ENCODE results near the gene FANCG.

The FANCG gene

DNA sequence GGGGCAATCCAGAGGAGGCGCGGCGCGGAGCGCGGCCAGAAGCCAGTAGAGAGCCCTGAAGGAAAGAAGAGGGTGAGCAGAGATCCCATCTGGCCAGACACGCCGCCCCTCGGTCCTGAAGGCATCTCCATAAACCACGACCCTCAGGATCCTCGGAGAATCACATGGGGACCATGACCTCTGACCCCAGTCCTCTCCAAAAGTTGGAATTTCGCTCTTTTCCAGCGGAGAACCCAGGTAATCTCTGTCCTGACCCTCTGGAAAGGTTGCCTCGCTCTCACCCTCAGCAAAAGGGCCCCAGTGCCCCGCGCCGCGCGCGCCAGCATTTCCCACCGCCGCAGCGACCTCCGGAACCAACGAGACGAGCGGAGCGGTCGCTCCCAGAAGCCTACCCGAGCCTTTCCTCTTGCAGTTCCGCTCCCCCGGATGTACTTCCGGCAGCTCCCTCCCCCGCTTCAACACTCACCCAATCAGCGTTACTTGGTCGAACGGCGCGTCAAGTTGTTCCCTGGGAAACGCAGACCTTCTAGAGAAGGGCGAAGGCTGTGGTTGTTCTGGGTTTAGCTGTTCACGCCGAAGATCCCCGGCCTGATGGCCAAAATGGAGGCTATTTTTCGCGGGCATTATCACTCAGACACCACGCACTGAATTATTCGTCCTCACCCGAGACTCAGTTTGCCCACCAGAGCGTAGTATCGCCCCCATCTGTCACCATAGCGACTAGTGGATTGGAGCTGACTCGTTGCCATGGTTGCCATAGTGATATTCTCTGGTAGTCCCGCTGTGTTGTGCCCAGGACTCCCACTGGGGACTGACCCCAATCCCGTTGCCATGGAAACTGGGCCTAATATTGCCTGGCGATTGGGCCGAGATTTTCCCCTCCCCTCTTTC lies 23.3 kb upstream of the FANCG start, which contains the start of gene STOML2:
Gene STOML2 (minus strand): TSS at position 363 of the 891 bp plus-strand sequence. CDS start 37 bp downstream, at position 326.
- DNase-seq: peak; percentile 97

DNA sequence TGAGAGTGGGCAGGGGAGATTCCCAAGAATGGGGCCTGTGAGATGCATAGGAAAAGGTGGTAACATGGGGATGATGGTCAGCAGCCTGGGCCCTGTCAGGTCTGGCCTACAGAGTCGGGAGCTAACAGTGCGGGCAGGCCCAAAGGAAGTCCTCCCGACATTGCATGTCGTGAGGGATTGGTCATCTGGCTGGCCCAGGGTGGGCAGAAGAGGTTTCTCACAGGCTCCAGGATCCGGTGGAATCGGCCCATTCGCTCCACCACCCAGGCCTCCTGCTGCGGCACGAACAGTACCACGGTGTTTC lies 22.7 kb upstream of the FANCG start:
- DNase-seq: no peak

DNA sequence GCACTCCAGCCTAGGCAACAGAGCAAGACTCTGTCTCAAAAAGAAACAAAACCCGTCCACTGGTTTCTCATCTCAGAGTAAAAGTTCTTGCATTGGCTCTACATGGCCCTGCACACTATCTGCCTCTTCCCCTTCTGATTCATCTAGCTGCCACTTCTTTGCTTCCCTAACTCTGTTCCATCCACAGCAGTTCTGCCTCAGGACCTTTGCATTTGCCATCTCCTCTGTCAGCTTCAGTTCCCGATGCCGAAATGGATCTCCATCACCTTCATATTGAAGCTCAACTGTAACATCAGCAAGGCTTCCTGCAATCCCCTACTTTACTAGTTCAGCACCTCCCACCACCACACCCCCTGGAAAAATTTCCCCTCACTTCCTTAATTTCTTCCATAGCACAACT lies 17.8 kb upstream of the FANCG start:
- no peak for DNase-seq

DNA sequence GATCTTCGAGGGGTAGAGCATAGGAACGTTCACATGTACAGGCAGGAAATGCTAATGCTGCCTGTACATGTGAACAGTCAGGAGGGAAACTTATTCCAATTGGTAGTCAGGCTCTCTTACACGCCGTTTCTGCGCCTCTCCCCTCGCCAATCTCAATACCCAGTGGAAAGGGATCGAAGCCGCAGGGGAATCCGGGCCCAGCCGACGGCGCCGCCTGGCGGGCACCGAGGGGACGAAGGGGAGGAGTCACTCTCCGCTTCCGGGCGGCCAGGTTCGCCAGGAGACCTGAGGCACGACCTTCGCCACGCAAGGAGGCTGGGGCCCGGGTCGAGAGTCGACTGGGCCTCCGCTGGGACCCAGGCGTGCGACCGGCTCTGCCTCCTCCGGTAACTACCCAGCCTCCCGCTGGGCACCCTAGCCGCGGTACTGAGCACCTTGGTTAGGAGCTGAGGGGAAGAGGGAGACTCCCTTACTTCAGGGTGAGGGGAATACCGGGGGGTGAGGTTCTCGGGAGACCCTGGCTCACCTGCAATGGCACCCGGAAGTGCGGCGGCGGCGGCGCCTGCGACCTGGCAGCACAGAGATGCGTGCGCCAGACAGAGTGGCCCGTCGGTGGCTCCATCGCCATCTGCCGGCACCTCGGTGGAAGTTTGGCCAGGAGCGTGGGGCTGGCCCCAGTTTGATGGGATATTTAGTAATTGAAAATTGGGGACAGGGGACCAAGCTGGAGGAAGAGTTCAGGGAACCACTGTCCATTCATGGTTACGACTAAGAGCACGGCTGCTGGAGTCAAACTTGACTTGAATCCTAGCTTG lies 16.5 kb upstream of the FANCG start, which contains the start of gene PIGO:
Gene PIGO (minus strand): TSS at position 557 of the 815 bp plus-strand sequence. CDS start 1,026 bp downstream, outside the sequence.
- DNase-seq: peak; percentile 90

DNA sequence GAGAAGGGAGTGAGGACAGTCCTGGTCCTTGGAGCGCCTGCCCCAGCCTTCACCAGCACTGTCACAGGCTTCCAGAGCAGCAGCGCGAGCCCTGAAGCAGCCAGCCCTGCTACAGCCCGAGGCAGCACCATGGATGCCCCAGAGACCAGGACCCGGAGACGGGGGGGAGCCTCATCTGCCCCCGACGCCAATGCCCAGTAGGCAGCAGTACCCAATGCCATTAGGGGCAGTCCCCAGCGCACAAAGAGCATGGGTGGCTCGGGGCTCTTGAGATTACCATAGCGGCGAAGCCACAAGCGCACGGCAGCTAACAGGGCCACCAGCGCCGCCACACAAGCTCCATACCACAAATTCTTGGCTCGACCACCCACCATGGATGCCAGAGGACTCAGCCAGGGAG lies 11.8 kb upstream of the FANCG start:
- no peak for DNase-seq

DNA sequence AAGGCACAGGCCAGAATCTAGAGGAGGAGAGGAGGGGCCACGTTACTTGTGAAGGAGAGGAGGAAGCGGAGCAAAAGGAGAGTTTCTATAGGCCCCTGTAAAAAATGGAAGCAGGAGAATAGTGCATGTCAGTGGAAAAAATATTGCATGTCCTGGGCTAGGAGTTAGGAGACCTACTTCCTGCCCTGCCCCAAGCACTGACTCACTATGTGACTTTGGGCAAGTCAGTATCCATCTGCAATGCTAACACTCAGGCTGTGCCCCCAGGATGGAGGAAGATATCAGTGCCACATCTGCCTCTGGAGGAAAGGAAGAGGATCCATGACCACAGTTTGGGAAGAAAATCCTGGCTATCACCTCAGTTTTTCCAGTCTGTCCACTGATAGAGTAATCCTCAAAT lies 9.7 kb upstream of the FANCG start:
- no peak for DNase-seq

DNA sequence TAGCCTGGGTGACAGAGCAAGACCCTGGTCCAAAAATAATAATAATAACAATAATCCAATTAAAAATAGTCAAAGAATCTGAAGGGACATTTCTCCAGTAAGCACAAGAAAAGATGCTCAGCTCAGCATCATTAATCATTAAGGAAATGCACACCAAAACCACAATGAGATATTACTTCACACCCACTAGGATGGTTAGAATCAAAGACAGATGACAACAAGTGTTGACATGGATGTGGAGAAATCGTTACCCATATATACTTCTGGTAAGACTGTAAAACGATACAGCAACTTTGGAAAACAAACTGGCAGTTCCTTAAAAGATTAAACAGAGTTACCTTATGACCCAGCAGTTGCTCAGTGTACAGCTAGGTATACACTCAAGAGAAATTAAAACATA lies 5.3 kb upstream of the FANCG start:
- DNase-seq: no peak

DNA sequence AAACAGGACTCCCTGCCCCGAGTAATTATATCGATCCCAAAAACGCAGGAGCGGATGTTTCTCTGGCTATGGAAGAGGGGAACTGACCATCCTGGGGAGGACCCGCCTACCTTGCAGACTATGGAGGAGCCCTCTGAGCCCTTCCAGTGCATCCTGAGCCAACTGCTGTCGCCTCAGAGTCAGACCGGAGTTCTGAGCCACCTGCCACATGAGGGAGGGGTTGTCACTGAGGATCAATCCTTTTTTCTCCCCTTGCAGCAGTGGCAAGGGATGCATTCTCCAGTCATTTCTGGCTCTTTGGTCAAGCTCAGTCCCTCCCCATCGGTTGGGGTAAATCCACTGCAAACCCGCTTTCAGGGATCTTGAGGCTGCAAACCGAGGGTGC lies 709 bp downstream of the FANCG start:
- no peak for DNase-seq

DNA sequence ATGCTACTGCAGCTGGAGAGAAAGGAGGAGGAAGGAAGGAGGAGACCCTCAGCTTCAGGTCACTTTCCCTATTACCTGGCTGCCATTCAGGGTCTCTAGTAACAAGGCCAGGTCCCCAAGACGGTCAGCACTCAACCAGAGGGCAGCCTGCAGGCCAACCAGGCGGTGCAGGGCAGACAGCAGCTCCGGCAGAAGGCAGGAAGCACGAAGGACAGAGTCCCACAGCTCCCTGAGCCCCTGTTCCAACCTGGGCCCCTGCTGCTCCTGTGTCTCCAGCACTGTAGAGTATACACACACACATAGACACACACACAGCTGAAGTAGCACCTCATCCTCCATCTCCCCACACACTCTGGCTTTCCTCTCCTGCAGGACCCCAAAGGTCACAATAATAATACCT lies 1.7 kb downstream of the FANCG start:
- DNase-seq: no peak

DNA sequence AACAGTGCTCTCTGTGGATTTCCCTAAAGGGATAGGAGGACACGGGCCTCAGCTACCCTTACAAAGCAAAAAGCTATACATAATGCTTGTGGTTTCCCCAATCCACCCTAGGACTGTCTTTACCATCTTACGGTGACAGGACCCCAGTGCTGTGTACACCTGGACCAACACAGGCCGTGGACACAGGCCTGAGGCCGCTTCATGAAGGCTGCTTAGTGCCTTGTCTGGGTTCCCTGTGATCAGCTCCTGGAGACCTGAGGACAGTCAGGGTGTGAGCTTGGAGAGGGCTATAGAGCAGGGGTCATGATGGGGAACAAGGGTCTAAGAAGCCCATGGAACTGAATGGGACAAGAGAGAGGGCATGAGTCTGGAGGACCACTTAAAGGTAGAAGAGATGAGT lies 2.9 kb downstream of the FANCG start:
- no peak for DNase-seq

DNA sequence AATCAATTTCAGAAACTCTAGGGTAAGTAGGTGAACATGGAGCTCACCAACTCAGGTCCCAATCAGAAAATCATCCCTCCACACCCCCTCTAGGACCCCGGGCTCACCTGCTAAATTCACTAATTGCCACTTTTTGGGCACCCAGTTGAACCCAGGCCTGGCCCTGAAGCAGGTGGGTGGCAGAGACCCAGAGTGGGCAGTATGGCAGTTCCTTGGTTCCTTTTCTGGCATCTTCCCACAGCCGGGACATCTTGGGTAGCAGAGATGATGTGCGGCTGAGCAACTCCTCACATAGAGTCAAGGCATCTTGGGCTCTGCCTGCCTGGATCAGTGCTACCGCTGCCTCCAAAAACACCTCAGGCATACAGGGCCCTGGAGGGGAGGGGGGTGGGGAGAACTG lies 4.4 kb downstream of the FANCG start:
- no peak for DNase-seq

DNA sequence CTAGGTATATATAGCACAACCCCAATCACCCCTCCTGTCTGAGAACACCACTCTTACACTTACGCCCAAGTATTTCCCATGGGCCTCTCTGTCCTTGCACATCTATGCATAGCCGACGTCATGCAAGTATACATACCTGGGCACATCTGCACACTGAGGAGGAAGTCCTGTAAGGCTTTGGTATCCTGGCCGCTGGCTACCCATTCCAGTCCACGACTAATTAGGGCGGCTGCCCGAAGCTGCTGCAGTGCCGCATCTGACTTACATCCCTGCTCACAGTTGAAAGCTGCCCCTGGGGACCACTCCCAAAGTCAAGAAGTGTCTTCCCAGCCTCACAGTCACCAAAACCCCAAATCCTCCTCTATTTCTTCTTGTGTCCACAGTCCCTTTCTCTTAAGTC lies 5.0 kb downstream of the FANCG start:
- DNase-seq: no peak

DNA sequence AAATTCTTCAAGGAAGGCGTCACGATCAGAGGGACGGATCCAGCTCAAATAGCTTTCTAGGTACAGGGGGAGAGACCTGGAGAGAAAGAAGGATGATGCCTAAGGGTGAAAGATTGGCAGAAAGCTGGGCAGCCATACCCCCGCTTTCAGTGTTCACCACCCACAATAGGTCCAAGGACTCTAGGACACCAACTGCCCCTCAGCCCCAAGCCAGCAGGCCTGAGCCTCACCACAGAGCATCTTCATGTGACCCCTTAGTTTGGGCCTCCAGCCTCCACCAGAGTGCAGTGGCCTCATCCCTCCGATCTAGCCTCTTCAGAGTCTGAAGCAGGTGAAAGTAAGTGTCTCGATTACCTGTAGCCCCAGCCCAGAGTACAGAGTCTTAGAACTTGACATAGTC lies 5.6 kb downstream of the FANCG start:
- no peak for DNase-seq

DNA sequence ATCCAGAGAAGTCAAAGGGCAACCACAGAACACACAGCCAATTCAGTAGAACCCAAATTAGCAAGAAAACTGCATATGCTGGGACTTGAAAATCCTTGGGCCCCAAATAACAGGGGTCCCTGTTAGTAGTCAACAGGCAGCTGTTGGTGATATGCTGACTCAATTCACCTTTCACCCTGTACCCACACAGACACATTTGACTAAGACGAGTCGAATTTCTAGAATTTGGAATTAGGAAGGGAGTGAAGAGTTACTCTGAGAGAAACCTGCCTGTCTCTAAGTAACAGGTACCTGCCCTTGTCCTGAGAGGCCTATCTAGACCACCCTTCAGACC lies 6.5 kb downstream of the FANCG start:
- DNase-seq: no peak

DNA sequence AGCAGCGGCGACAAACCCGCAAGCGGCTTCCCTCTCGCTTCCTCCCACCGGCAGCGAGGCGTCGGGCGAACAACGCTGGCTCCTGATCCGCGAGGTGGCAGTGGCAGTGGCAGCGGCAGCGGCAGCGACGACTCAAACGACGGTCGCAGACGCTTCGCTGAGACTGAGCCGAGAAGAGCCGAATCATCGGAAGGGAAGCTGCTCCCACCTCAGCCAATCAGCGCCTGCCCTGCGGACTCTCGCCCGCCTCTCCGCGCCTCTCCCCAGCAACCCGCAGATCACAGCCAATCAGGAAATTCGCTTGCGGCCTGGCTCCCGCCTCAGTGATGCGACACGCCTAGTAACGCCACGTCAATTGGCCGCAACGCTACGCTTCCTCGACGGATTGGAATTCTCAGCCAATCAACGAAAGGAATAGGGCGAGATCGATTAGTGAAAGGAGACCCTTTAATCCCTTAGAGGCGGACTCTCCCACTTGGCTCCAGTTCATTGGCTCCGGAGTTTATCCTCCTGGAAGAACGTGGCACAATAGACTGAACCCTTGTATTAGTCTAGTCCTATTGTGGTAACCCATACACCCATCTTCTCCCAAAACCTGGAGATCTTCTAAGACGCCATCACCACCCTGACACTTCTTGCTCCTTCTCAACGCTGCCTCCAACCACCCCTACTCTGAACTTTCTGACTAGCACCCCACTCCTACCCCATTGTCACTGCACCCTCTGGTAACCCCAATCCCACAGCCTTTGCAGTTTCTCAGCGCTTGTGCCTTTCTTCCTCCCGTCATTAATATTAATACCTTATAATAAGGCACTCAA lies 7.1 kb downstream of the FANCG start, which contains the start of gene VCP:
Gene VCP (minus strand): TSS at position 165 of the 818 bp plus-strand sequence. CDS start 272 bp downstream, outside the sequence.
- DNase-seq: peak; percentile 99

DNA sequence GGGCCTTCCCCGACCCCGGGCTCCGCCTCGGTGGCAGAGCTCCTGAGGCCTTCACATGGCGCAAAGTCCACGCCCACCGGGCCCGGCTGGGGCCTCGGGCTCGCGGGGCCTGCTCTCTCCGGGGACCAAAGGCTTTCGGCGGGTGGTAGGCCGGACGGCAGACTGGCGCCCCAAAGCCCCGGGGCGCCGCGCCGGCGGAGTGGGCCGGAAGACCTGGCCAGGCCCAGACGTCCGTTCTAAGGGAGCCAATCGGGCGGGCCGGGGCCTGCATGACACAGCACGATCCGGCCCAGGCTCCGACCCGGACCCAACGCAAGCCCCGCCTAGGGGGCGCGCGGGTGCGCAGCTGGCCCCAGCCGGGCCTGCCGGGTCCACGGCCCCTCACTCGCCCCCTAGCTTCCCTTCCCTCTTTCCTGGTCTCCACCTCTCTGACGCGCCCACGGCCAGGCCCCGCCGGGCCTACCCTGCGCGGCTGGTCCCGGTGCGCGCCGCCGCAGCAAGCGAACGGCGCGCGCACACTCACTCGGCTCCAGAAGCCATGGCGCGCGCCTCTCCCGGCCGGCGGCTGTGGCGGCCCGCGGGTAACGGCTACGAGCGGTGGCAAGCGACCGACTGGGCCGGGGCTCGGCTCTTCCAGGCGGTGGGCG lies 7.8 kb downstream of the FANCG start:
- DNase-seq: peak; percentile 80

DNA sequence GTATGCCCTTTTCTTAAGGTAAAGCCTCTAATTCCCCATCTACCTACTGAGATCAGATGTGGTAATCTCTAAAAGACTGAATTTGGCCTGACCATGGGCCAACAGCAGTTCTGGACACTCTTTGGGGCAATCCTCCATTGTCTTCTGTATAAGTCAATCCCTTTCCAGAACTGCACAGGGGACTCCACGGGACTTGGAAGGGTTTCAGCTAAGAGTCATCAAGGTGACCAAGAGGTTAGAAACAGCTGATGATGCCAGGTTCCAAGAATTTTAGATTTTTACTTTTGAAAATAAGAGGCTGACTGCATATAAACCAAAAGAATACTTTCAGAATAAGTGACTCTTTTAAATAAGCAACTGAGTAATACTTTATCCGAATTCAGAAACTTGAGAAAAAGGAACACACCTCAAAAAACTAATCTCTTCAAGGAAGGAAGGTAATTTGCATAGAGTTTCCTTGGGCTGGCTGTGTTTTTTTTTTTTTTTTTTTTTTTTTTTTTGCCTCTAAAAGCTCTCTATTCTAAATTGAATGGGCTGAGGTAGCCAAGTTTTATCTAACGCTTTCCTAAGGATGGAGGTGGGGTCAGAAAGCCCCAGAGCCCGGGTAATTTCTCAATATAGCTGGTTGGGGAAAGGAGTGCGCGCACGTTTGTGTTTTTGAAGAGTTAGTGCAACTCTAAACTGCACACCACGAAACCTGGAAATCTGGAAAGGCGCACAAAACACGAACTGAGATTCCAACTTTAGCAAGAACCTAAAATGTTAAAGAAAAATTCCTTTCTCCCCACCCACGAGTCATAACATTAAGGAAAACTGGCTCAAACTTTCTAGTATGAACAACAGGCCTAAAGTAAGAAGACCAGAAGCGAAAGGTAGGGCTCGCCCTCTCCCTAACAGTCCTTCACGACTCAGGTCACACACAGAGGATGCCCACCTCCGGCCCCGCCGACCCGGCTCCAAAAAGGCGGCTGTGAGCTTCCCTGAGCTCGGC lies 8.6 kb downstream of the FANCG start:
- no peak for DNase-seq

DNA sequence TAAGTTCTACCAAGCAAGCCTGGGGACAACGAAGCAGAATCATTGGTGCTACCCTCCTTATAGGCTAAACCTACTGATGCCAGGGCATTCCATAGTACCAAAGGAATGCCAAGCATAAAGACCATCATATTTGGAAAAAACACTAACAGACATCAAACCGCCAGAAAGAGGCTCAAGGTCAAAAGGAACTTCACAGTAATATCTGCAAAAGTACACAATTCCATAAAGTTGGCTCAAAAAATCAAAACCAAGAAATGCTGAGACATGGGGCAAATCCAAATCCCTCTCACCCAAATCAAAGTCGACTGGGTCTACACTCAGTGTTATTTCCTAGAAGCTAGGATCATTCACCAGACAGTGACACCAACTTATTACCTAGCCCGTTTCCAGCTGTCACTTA lies 10.7 kb downstream of the FANCG start:
- DNase-seq: no peak

DNA sequence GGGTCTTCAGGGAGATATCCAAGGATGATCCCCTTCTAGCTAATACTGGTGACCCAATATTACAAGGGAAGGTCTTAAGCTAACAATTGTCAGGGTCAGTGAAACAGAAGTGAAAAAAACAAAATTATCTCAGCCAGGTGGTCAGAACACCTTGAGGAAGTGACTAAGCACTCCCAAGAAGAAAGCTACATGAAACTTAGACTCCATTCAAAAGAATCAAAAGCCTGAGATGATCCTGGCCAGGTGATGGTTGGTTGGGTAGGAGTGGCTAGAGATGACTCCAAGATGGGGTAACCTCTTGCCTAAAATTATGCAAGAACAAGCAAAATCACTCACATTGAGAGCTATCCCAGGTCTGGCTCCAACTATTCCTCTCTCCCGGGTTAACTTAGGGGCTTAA lies 12.7 kb downstream of the FANCG start:
- DNase-seq: no peak

DNA sequence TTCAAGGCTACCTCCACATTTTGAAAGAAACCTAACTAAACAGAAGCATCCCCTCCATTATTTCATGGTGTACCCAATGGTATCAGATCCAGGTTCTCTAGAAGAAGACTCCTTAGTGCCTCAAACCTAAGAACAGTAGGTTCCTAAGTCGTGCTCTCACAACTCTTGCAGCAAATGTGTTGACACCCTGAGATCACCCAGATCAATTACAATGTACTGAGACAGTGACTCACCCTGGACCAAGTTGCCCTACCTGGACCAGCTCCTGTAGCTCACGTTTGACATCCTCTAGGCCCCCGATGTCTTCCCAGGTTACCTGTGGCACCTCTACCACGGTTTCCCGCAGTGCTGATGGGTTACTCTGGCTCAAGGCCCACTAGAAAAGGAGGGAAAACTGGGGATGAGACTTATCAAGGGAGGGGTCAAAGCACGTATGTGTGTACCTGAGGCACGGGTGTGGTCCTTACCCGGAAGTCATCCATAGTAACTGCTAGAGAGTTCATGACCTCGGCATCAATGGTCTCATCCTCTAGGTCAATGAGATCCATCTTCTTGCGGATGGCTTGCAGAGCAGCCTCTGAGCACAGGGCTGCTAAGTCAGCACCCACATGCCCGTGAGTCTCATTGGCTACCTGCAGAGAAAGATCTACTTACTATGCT lies 19.1 kb downstream of the FANCG start:
- DNase-seq: no peak

DNA sequence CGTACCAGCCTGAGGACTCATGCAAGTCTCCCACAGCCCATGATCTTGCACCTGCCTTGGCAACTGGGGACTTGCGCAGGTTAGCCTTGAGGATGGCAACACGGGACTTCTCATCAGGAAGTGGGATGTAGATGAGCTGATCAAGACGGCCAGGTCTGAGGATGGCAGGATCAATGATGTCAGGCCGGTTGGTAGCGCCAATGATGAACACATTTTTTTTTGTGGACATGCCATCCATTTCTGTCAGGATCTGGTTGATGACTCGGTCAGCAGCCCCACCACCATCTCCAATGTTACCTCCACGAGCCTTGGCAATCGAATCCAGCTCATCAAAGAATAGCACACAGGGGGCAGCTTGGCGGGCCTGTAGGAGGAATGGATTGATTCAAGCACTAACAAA lies 20.3 kb downstream of the FANCG start:
- DNase-seq: no peak

Data from CD4-positive, alpha-beta T cell treated with Interleukin-17A for 1 hour (primary cell).